Mesothelial cell of epicardium (in vitro differentiated cells): ENCODE measurements around the gene HDAC4. TPM values are rescaled to one million over a fixed set of nuclear protein-coding genes. Genes with fewer than 3 reads are reported as not detected.

ENCODE experiments used
- DNase-seq, 2 experiments: peaks; one replicate each; pipeline ENCODE4 v3.0.0; 2021; ENCODE audit warnings: low spot score in 2 of 2; ENCODE audit not compliant: unreplicated experiment in 2 of 2
- H3K27ac Mint-ChIP-seq: 2 replicates; pipeline ENCODE4 v1.8.0; 2021; ENCODE audit warnings: mixed read lengths
- H3K27me3 Mint-ChIP-seq: 2 replicates; pipeline ENCODE4 v1.8.0; 2021; ENCODE audit warnings: low read depth, mixed read lengths
- H3K36me3 Mint-ChIP-seq: 2 replicates; pipeline ENCODE4 v1.8.0; 2021; ENCODE audit warnings: mixed read lengths
- H3K4me1 Mint-ChIP-seq: 2 replicates; pipeline ENCODE4 v1.8.0; 2021; ENCODE audit warnings: mixed read lengths
- H3K4me3 Mint-ChIP-seq: 2 replicates; pipeline ENCODE4 v1.8.0; 2021; ENCODE audit warnings: mild to moderate bottlenecking, moderate library complexity, mixed read lengths
- H3K9me3 Mint-ChIP-seq: 2 replicates; pipeline ENCODE4 v1.8.0; 2021; ENCODE audit warnings: mixed read lengths
- CTCF ChIP-seq: fragments of 200-600 bp; sonication (generic); IDR thresholded peaks from one replicate; pipeline ENCODE4 v1.5.0; 2021; ENCODE audit warnings: antibody characterized with exemption; ENCODE audit not compliant: unreplicated experiment
- total RNA-seq: library from RNA; stranded (reverse); gene quantifications from 3 replicates; pipeline ENCODE4 v1.2.1, GENCODE V29; 2021

Gene HDAC4
- total RNA-seq, 1 donor from 2014 or later = 59.2 TPM

DNA sequence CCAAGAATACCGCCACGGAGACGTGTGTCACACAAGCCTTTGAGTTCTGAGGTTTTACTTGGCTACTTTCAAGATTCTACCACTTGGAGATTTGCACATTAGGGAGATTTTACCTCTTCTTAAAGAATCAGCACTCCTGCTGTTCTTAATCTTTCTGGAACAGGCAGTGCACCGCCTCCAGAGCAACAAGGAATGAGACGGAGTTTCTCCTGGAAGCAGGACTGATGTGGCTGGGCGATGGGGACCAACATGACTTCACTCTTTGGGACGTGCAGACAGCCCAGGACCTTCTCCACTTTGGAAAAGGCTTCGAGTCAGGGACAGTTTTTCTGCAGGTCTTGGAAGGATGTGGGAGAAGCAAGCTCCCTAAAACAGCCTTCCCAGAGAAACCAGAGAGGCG lies 255.2 kb downstream of the HDAC4 start:
- H3K9me3 Mint-ChIP-seq = no peaks in the 10 kb centered on the region
- no peaks in the 10 kb centered on the region for H3K27me3 Mint-ChIP-seq
- TF ChIP-seq CTCF = no peak
- no peak for DNase-seq
- no peaks in the 10 kb centered on the region for H3K4me1 Mint-ChIP-seq
- peaks cover 4% of the 10 kb centered on the region for H3K36me3 Mint-ChIP-seq
- H3K4me3 Mint-ChIP-seq = no peak overlapping the region
- no peak overlapping the region for H3K27ac Mint-ChIP-seq

- H3K27ac Mint-ChIP-seq = no peak overlapping the region
- H3K4me1 Mint-ChIP-seq = no peaks in the 10 kb centered on the region
- no peak overlapping the region for H3K4me3 Mint-ChIP-seq
- H3K36me3 Mint-ChIP-seq = peaks cover 4% of the 10 kb centered on the region
- TF ChIP-seq CTCF = no peak
- no peak for DNase-seq
- H3K9me3 Mint-ChIP-seq = no peaks in the 10 kb centered on the region
- no peaks in the 10 kb centered on the region for H3K27me3 Mint-ChIP-seq
Measured at GRCh38 chr2:239145106-239145505, 255.7 kb downstream of the HDAC4 start.

DNA sequence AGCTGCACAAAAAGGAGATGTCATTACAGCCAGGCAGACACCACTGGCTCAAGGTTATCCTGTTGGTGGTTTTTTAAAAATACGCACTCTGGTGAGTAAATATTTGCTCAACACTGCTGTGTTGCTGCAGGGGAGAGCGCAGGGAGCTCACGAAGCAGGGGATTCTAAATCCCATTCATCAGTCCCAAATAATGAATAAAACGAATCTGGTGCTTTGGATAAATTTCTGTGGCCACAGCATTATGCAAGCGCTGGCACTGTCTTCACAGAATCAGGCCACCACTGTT lies 256.2 kb downstream of the HDAC4 start:
- Mint-ChIP-seq H3K27ac (no peak overlapping the region), H3K36me3 (peaks cover 6% of the 10 kb centered on the region), H3K4me3 (no peak overlapping the region), H3K4me1 (no peaks in the 10 kb centered on the region), H3K27me3 (no peaks in the 10 kb centered on the region), H3K9me3 (no peaks in the 10 kb centered on the region)
- TF ChIP-seq CTCF = no peak
- DNase-seq = no peak

GRCh38 chr2:239143858-239144712 lies 256.7 kb downstream of the HDAC4 start:
- Mint-ChIP-seq H3K4me3 (no peak overlapping the region), H3K27ac (no peak overlapping the region), H3K4me1 (no peaks in the 10 kb centered on the region), H3K27me3 (no peaks in the 10 kb centered on the region), H3K36me3 (peaks cover 8% of the 10 kb centered on the region), H3K9me3 (no peaks in the 10 kb centered on the region)
- peak in 1 of 2 experiments; percentile 44 for DNase-seq
- TF ChIP-seq CTCF = peak; percentile 68

- H3K4me3 Mint-ChIP-seq = no peak overlapping the region
- no peak for DNase-seq
Measured at GRCh38 chr2:239142806-239143205, 258.0 kb downstream of the HDAC4 start.

More at GRCh38 chr2:239142806-239143205, 258.0 kb downstream of the HDAC4 start:
- H3K4me1 Mint-ChIP-seq = no peaks in the 10 kb centered on the region
- H3K27me3 Mint-ChIP-seq = no peaks in the 10 kb centered on the region
- no peak for TF ChIP-seq CTCF
- H3K36me3 Mint-ChIP-seq = peaks cover 9% of the 10 kb centered on the region
- H3K27ac Mint-ChIP-seq = no peak overlapping the region
- H3K9me3 Mint-ChIP-seq = no peaks in the 10 kb centered on the region
